ENCODE measurements around the gene ACKR2. TPM values are rescaled to one million over a fixed set of nuclear protein-coding genes. Genes with fewer than 3 reads are reported as not detected.

ACKR2 gene
- total and polyA plus RNA-seq, 12 donors = 0.15 to 2.1 (median 1.1) TPM

DNA sequence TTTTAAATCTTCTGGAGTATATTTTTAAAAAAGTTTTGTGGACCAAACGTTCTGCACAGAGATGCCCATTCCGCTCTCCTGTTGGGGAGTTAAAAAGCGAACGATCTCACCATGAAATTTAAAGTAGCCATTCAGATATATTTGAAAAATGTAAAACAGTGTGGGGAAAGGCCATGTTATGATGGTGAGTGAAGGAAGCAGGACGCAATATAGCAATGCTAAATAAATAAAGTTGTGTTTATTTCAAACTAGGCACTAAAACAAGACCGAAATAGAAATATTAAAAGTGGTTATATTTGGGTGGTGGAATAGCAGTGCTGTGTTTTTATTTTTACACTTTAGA, 35.9 kb upstream of the ACKR2 start:
- ATAC-seq (peak in 7 of 8 donors; percentile 2 to 44 (median 17)), DNase-seq (no peak)
- H3K27me3 ChIP-seq = no peaks in the 10 kb centered on the region
- H3K9me3 ChIP-seq = no peaks in the 10 kb centered on the region
- H3K27ac ChIP-seq = peak overlapping the region in 9 of 10 donors; percentile 31 to 94 (median 72)
- peak overlapping the region; percentile 23 to 64 (median 52) for H3K4me3 ChIP-seq
- intact Hi-C loops (cut with DNase I) = no loop called here
- peaks cover 0 to 5% (median 0%) of the 10 kb centered on the region in 9 donors for H3K36me3 ChIP-seq
- 7 to 10% methylated on average over 6 of the region's 6 CpGs for WGBS, 2 donors
- TF ChIP-seq, protein P1, sequence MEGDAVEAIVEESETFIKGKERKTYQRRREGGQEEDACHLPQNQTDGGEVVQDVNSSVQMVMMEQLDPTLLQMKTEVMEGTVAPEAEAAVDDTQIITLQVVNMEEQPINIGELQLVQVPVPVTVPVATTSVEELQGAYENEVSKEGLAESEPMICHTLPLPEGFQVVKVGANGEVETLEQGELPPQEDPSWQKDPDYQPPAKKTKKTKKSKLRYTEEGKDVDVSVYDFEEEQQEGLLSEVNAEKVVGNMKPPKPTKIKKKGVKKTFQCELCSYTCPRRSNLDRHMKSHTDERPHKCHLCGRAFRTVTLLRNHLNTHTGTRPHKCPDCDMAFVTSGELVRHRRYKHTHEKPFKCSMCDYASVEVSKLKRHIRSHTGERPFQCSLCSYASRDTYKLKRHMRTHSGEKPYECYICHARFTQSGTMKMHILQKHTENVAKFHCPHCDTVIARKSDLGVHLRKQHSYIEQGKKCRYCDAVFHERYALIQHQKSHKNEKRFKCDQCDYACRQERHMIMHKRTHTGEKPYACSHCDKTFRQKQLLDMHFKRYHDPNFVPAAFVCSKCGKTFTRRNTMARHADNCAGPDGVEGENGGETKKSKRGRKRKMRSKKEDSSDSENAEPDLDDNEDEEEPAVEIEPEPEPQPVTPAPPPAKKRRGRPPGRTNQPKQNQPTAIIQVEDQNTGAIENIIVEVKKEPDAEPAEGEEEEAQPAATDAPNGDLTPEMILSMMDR (IDR thresholded peaks at IDR 0.05) = no peak
- peaks cover 0 to 14% (median 7%) of the 10 kb centered on the region in 9 donors for H3K4me1 ChIP-seq

DNA sequence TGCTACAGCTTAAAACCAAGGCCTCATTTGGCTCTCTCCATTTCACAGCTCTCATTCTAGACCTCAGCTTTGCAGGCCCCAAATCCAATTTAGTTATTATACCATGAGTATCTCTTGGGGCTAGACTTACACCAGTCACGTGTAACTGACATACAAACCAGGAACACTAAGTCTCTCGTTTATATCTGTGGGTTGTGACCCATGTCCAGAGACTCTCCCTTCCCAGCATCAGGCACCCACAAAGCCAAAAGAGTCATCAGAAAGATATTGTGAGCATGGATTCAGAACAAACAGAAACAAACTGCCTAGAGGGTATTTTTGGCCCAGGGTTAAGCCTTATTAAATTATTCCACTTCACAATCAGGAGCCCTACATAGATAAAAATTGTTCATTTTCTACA, 30.6 kb upstream of the ACKR2 start:
- Histone ChIP-seq H3K4me1 (peaks cover 0 to 17% (median 0%) of the 10 kb centered on the region in 9 donors), H3K4me3 (no peak overlapping the region), H3K27me3 (no peaks in the 10 kb centered on the region), H3K36me3 (peaks cover 0 to 30% (median 0%) of the 10 kb centered on the region in 9 donors), H3K27ac (peak overlapping the region in 5 of 10 donors; percentile 5 to 56 (median 19)), H3K9me3 (no peaks in the 10 kb centered on the region)
- intact Hi-C loops (cut with DNase I) = loop anchor here in 2 of 10 donors (5.0 kb wide), 2 partner anchors 54 to 104 kb away; no protein-coding TSS in a partner anchor
- TF ChIP-seq, protein P1 (IDR thresholded peaks at IDR 0.05) = no peak
- peak in 6 of 8 donors; percentile 41 to 88 (median 64) for ATAC-seq
- 49 to 54% methylated on average over 2 of the region's 2 CpGs for WGBS, 2 donors
- no peak for DNase-seq

DNA sequence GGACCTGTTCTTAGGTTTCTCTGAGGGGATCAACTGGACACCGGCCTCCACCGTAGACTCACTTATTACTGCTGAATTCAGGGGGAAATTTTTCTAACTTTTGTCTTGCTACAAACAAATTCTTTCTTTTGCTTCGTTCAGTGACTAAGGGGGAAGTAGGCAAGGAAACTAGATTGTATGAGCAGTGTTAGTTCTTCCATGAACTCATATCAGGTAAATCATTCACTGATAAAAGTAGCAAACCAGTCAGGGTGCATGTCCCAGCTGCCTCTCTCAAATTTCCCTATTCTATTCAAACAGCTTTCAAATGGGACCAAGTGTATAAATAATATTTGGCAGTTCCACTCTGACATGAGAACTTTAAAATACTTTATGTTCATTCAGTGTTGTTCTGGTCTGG, 28.8 kb upstream of the ACKR2 start:
- H3K4me3 ChIP-seq = no peak overlapping the region
- WGBS, 2 donors = 75 to 79% methylated on average over 3 of the region's 3 CpGs
- intact Hi-C loops (cut with DNase I) = loop anchor here (2.0 to 10.0 kb wide), 7 partner anchors 52 to 102 kb away; no protein-coding TSS in a partner anchor
- peaks cover 0 to 47% (median 4%) of the 10 kb centered on the region in 9 donors for H3K36me3 ChIP-seq
- TF ChIP-seq, protein P1 (IDR thresholded peaks at IDR 0.05) = no peak
- H3K27ac ChIP-seq = no peak overlapping the region
- ATAC-seq = no peak
- H3K9me3 ChIP-seq = no peaks in the 10 kb centered on the region
- peaks cover 0 to 16% (median 0%) of the 10 kb centered on the region in 9 donors for H3K4me1 ChIP-seq
- H3K27me3 ChIP-seq = no peaks in the 10 kb centered on the region
- DNase-seq = no peak

DNA sequence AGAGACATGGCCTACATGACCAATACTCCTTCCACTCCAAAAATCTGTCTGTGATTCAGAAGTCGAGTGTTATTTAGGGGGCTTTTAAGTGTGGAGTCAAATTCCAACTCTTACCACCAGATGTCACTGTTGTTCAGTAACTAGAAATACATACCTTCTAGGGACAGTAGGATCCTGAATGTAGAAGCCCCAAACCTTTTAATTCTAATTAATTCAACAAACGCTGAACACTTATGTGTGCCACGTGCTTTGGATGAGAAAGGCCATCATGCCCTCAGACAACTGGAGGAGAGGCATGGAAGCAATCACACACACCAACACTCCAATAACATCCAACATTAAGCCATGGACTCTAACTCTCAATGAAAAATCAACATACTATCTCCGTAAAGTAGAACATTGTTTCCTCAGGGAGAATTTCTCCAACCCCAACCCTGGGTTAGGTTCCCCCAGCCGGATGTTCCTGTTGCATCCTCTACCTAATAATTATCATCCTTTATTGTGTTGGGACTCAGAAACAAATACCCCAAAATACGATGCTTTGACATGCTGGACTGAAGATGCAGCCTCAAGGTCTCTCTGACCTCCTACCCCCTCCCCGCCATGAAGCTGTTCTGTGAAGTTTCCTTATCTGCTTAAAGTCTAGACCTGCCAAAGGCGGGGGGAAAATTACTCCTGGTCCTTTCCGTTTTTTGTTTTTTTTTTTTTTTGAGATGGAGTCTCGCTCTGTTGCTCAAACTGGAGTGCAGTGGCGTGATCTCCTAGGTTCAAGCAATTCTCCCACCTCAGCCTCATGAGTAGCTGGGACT, 28.1 kb upstream of the ACKR2 start:
- WGBS, 2 donors = 55 to 58% methylated on average over 11 of the region's 11 CpGs
- ATAC-seq = peak; percentile 51 to 82 (median 72)
- intact Hi-C loops (cut with DNase I) = loop anchor here (1.0 to 10.0 kb wide), 8 partner anchors 51 to 101 kb away; no protein-coding TSS in a partner anchor
- H3K4me1 ChIP-seq = peaks cover 0 to 19% (median 1%) of the 10 kb centered on the region in 9 donors
- peaks cover 0 to 51% (median 7%) of the 10 kb centered on the region in 9 donors for H3K36me3 ChIP-seq
- no peaks in the 10 kb centered on the region for H3K9me3 ChIP-seq
- TF ChIP-seq, protein P1 (IDR thresholded peaks at IDR 0.05) = peak; percentile 66 to 84 (median 77)
- peak in 1 of 2 donors; percentile 22 for DNase-seq
- no peak overlapping the region for H3K27ac ChIP-seq
- no peak overlapping the region for H3K4me3 ChIP-seq
- H3K27me3 ChIP-seq = no peaks in the 10 kb centered on the region
